Osteoblast (primary cell): Measurements from ENCODE around the gene SEMA4F. TPM values are rescaled to one million over a fixed set of nuclear protein-coding genes. Genes with fewer than 3 reads are reported as not detected.

Source experiments
- DNase-seq: peaks from one replicate; pipeline ENCODE4 v3.0.0; 2011; ENCODE audit warnings: low spot score, mixed read lengths; ENCODE audit not compliant: insufficient read length; ENCODE audit errors: missing footprints
- H2AFZ ChIP-seq: 2 replicates; pipeline ENCODE4 v1.6.0; 2011; ENCODE audit warnings: mild to moderate bottlenecking, low read length
- H3K27ac ChIP-seq: 2 replicates; pipeline ENCODE4 v1.5.1; 2011; ENCODE audit warnings: mild to moderate bottlenecking, low read depth, low read length, moderate library complexity
- H3K27me3 ChIP-seq: 2 replicates; pipeline ENCODE4 v1.6.0; 2012; ENCODE audit warnings: mild to moderate bottlenecking, control low read depth, inconsistent platforms, low read length, moderate library complexity; ENCODE audit not compliant: insufficient read depth
- H3K36me3 ChIP-seq: 2 replicates; pipeline ENCODE4 v1.5.1; 2011; ENCODE audit warnings: mild to moderate bottlenecking, low read length, control low read depth, moderate library complexity; ENCODE audit not compliant: insufficient read depth
- H3K4me1 ChIP-seq: 2 replicates; pipeline ENCODE4 v1.5.1; 2011; ENCODE audit warnings: mild to moderate bottlenecking, low read length, control low read depth, moderate library complexity; ENCODE audit not compliant: insufficient read depth
- H3K4me2 ChIP-seq: 2 replicates; pipeline ENCODE4 v1.6.0; 2011; ENCODE audit warnings: mild to moderate bottlenecking, low read length; ENCODE audit not compliant: insufficient read depth
- H3K4me3 ChIP-seq: fragments of 200-600 bp; sonication (generic); 3 replicates; pipeline ENCODE4 v1.5.1; 2012; ENCODE audit warnings: mild to moderate bottlenecking, low read length, inconsistent platforms; ENCODE audit not compliant: insufficient read depth
- H3K79me2 ChIP-seq: 2 replicates; pipeline ENCODE4 v1.6.0; 2012; ENCODE audit warnings: mild to moderate bottlenecking, low read length, control low read depth, inconsistent platforms; ENCODE audit not compliant: insufficient read depth
- H3K9me3 ChIP-seq: 2 replicates; pipeline ENCODE4 v1.5.1; 2011; ENCODE audit warnings: low read depth, low read length, control low read depth
- H4K20me1 ChIP-seq: 2 replicates; pipeline ENCODE4 v1.6.0; 2012; ENCODE audit warnings: mild to moderate bottlenecking, low read length, control low read depth; ENCODE audit not compliant: insufficient read depth
- CTCF ChIP-seq: IDR thresholded peaks from 2 replicates; pipeline ENCODE4 v1.5.1; 2011; ENCODE audit warnings: mild to moderate bottlenecking, low read depth, low read length, moderate library complexity; ENCODE audit errors: extremely low read depth
- total RNA-seq: library from RNA; depleted of rRNA; stranded (reverse); fragments of >200 nt; gene quantifications from 2 replicates; pipeline ENCODE4 v1.2.3, GENCODE V29; 2012

The SEMA4F gene
- total RNA-seq, 1 donor = 7.2 TPM

GRCh38 chr2:74688881-74689280, 34.8 kb downstream of the SEMA4F start:
- Histone ChIP-seq H3K9me3 (no peaks in the 10 kb centered on the region), H3K4me1 (peaks cover 13% of the 10 kb centered on the region), H3K36me3 (no peaks in the 10 kb centered on the region), H4K20me1 (no peaks in the 10 kb centered on the region), H3K4me3 (no peak overlapping the region), H3K27ac (no peak overlapping the region), H2AFZ (no peak overlapping the region), H3K27me3 (peaks cover 4% of the 10 kb centered on the region), H3K79me2 (no peaks in the 10 kb centered on the region), H3K4me2 (no peak overlapping the region)
- DNase-seq = no peak
- TF ChIP-seq CTCF = no peak

GRCh38 chr2:74689671-74690070, 35.6 kb downstream of the SEMA4F start:
- no peak for TF ChIP-seq CTCF
- no peak overlapping the region for H3K4me2 ChIP-seq
- H3K27ac ChIP-seq = no peak overlapping the region
- no peaks in the 10 kb centered on the region for H3K36me3 ChIP-seq
- no peak overlapping the region for H3K4me3 ChIP-seq
- H4K20me1 ChIP-seq = no peaks in the 10 kb centered on the region
- H3K79me2 ChIP-seq = no peaks in the 10 kb centered on the region
- peaks cover 13% of the 10 kb centered on the region for H3K4me1 ChIP-seq
- H3K27me3 ChIP-seq = peaks cover 7% of the 10 kb centered on the region
- DNase-seq = no peak
- H3K9me3 ChIP-seq = no peaks in the 10 kb centered on the region
- H2AFZ ChIP-seq = no peak overlapping the region

GRCh38 chr2:74690571-74690970, 36.5 kb downstream of the SEMA4F start:
- Histone ChIP-seq H3K36me3 (no peaks in the 10 kb centered on the region), H3K4me1 (peaks cover 13% of the 10 kb centered on the region), H3K9me3 (no peaks in the 10 kb centered on the region), H3K4me3 (no peak overlapping the region), H3K27ac (no peak overlapping the region), H3K79me2 (no peaks in the 10 kb centered on the region), H2AFZ (no peak overlapping the region), H4K20me1 (no peaks in the 10 kb centered on the region), H3K4me2 (no peak overlapping the region), H3K27me3 (peaks cover 7% of the 10 kb centered on the region)
- peak; percentile 82 for DNase-seq
- TF ChIP-seq CTCF = peak; percentile 90

DNA sequence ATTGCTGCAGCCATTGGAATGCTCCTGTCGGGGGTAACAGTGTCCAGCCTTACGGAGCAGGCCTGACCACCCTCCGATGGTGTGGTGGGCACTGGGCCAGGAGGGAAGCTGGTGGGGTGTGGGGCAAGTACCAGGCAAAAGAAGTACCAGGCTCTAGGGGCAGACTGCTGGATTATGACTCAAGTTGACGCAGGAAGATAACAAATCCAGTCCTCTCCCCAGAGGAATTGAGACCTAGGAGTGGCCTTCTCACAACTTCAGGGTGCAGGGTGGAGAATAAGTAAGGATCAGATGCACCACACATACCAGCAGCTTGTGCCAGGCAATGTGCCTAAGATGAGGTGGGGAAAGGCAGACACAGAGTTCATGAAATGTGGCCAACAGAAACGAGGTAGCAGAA, 37.9 kb downstream of the SEMA4F start:
- Histone ChIP-seq H3K4me2 (no peak overlapping the region), H3K9me3 (no peaks in the 10 kb centered on the region), H4K20me1 (no peaks in the 10 kb centered on the region), H3K4me1 (peaks cover 13% of the 10 kb centered on the region), H2AFZ (no peak overlapping the region), H3K36me3 (no peaks in the 10 kb centered on the region), H3K27me3 (peaks cover 7% of the 10 kb centered on the region), H3K79me2 (no peaks in the 10 kb centered on the region), H3K4me3 (no peak overlapping the region), H3K27ac (no peak overlapping the region)
- TF ChIP-seq CTCF = no peak
- no peak for DNase-seq
